DMS114 treated with DMSO at 0.1 percent for 48 hours (cell line): ENCODE results near the gene PID1.
"Not testable (repeated sequence)": the region's sequence is repeated elsewhere in the genome, so short reads cannot be mapped to it uniquely, and the experiment has no call there.

ENCODE experiments used
- DNase-seq: peaks from one replicate; lab custom pipeline; 2025; ENCODE audit not compliant: unreplicated experiment; lab: John Stamatoyannopoulos, UW

Gene PID1

GRCh38 chr2:229084447-229084846, 186.6 kb downstream of the PID1 start:
- no peak for DNase-seq

- DNase-seq = no peak
These were observed 187.3 kb downstream of the PID1 start for GRCh38 chr2:229083606-229084340.

- no peak for DNase-seq
These were observed 189.7 kb downstream of the PID1 start for GRCh38 chr2:229081411-229081810.

- no peak for DNase-seq
These were observed 190.9 kb downstream of the PID1 start for GRCh38 chr2:229080172-229080571.

- not testable (repeated sequence) for DNase-seq
These were observed 194.2 kb downstream of the PID1 start for GRCh38 chr2:229076886-229077285.

GRCh38 chr2:229073935-229074334, 197.2 kb downstream of the PID1 start:
- no peak for DNase-seq

GRCh38 chr2:229071292-229071976, 199.7 kb downstream of the PID1 start:
- no peak for DNase-seq

GRCh38 chr2:229066121-229066715, 204.9 kb downstream of the PID1 start:
- no peak for DNase-seq

- no peak for DNase-seq
These were observed 206.3 kb downstream of the PID1 start for GRCh38 chr2:229064749-229065148.

GRCh38 chr2:229060147-229060546, 210.9 kb downstream of the PID1 start:
- no peak for DNase-seq

- DNase-seq = no peak
These were observed 211.6 kb downstream of the PID1 start for GRCh38 chr2:229059331-229060033.

GRCh38 chr2:229057976-229058553, 213.0 kb downstream of the PID1 start:
- DNase-seq = no peak

GRCh38 chr2:229054311-229054710, 216.8 kb downstream of the PID1 start:
- no peak for DNase-seq

- DNase-seq = no peak
These were observed 219.3 kb downstream of the PID1 start for GRCh38 chr2:229051798-229052197.

GRCh38 chr2:229050133-229050532, 221.0 kb downstream of the PID1 start:
- no peak for DNase-seq

- DNase-seq = no peak
These were observed 223.0 kb downstream of the PID1 start for GRCh38 chr2:229048134-229048533.

- DNase-seq = no peak
These were observed 225.4 kb downstream of the PID1 start for GRCh38 chr2:229045671-229046070.

- no peak for DNase-seq
These were observed 226.5 kb downstream of the PID1 start for GRCh38 chr2:229044581-229044980.

GRCh38 chr2:229043681-229044080, 227.4 kb downstream of the PID1 start:
- no peak for DNase-seq

- no peak for DNase-seq
These were observed 228.7 kb downstream of the PID1 start for GRCh38 chr2:229042349-229042748.

GRCh38 chr2:229041691-229042090, 229.4 kb downstream of the PID1 start:
- DNase-seq = no peak
